H1 (cell line): Measurements from ENCODE around the gene BRIP1. TPM values are rescaled to one million over a fixed set of nuclear protein-coding genes. Genes with fewer than 3 reads are reported as not detected.

Source experiments
- CTCF ChIA-PET: fragments of 300-600 bp; sonication (Branson Sonifier 250); formaldehyde crosslinking; loops from one replicate; lab custom pipeline; 2021; ENCODE audit not compliant: partially characterized antibody; lab: Charles Lee
- POLR2A ChIA-PET: fragments of 300-600 bp; sonication (Branson Sonifier 250); formaldehyde crosslinking; loops from one replicate; lab custom pipeline; 2021; ENCODE audit warnings: inconsistent platforms; ENCODE audit not compliant: partially characterized antibody; lab: Charles Lee
- DNase-seq, 2 experiments: peaks; one replicate each; pipeline versions ENCODE4 v3.0.0 to v3.0.0-alpha.2; 2010 to 2022; ENCODE audit warnings: low spot score in 2 of 2, low read depth in 1 of 2, mixed read lengths in 1 of 2
- FAIRE-seq: peaks from 2 replicates; lab custom pipeline; 2011; peaks lifted over from hg19 to GRCh38; lab: Jason Lieb, UNC
- H2AFZ ChIP-seq: 2 replicates; pipeline ENCODE4 v1.8.1; 2012; ENCODE audit warnings: low read length, inconsistent platforms
- H2AK5ac ChIP-seq: 2 replicates; pipeline ENCODE4 v1.6.1; 2013; ENCODE audit warnings: low read depth, low read length
- H2BK120ac ChIP-seq: replicated peaks from 2 replicates; pipeline ENCODE3; 2013; ENCODE audit warnings: low read depth, low read length, inconsistent platforms
- H2BK12ac ChIP-seq: 2 replicates; pipeline ENCODE4 v1.6.1; 2013; ENCODE audit warnings: low read depth, low read length
- H2BK15ac ChIP-seq: 2 replicates; pipeline ENCODE4 v1.6.1; 2013; ENCODE audit warnings: low read length
- H2BK20ac ChIP-seq: 2 replicates; pipeline ENCODE4 v1.6.1; 2013; ENCODE audit warnings: low read length
- H2BK5ac ChIP-seq: 2 replicates; pipeline ENCODE4 v1.6.1; 2013; ENCODE audit warnings: low read depth, low read length
- H3K14ac ChIP-seq: 2 replicates; pipeline ENCODE4 v1.6.1; 2013; ENCODE audit warnings: inconsistent platforms; ENCODE audit not compliant: insufficient read length
- H3K18ac ChIP-seq: 2 replicates; pipeline ENCODE4 v1.6.1; 2013; ENCODE audit warnings: low read length; ENCODE audit errors: extremely low read depth
- H3K23ac ChIP-seq: 2 replicates; pipeline ENCODE4 v1.6.1; 2013; ENCODE audit warnings: inconsistent platforms; ENCODE audit not compliant: insufficient read length
- H3K23me2 ChIP-seq: 2 replicates; pipeline ENCODE4 v1.6.1; 2013; ENCODE audit warnings: low read depth, low read length
- H3K27ac ChIP-seq: 2 replicates; pipeline ENCODE4 v1.6.1; 2011; ENCODE audit warnings: low read depth, low read length, inconsistent platforms
- H3K27me3 ChIP-seq, 4 experiments: replicated peaks in 1 of 4; 1 replicate in 1 of 4; 2 replicates in 3 of 4; pipeline versions ENCODE4 v1.6.1 to v1.8.1; 2011 to 2013; ENCODE audit warnings: low read length in 3 of 4, mild to moderate bottlenecking in 3 of 4, inconsistent platforms in 2 of 4, mixed read lengths in 2 of 4, moderate library complexity in 1 of 4; ENCODE audit not compliant: control insufficient read depth in 3 of 4, insufficient read depth in 3 of 4; ENCODE audit errors: extremely low read depth in 1 of 4
- H3K36me3 ChIP-seq, 4 experiments: 2 replicates each; pipeline versions ENCODE4 v1.6.1 to v1.8.1; 2011 to 2013; ENCODE audit warnings: mild to moderate bottlenecking in 4 of 4, low read length in 3 of 4, moderate library complexity in 2 of 4, control low read depth in 1 of 4, inconsistent platforms in 1 of 4; ENCODE audit not compliant: insufficient read depth in 4 of 4, control insufficient read depth in 2 of 4
- H3K4ac ChIP-seq: replicated peaks from 2 replicates; pipeline ENCODE3; 2013; ENCODE audit warnings: low read length, low read depth, mixed read lengths, inconsistent platforms; ENCODE audit not compliant: insufficient read length
- H3K4me1 ChIP-seq, 4 experiments: replicated peaks in 1 of 4; 1 replicate in 1 of 4; 2 replicates in 3 of 4; pipeline versions ENCODE4 v1.6.1 to v1.8.1; 2011 to 2013; ENCODE audit warnings: low read length in 3 of 4, inconsistent platforms in 2 of 4, mixed read lengths in 1 of 4; ENCODE audit not compliant: insufficient read depth in 4 of 4, control insufficient read depth in 3 of 4
- H3K4me2 ChIP-seq, 2 experiments: 2 replicates each; pipeline versions ENCODE4 v1.6.1 to v1.8.1; 2011 to 2013; ENCODE audit warnings: low read depth in 2 of 2, low read length in 2 of 2, control low read depth in 1 of 2, inconsistent platforms in 1 of 2, mild to moderate bottlenecking in 1 of 2; ENCODE audit not compliant: insufficient read depth in 1 of 2
- H3K4me3 ChIP-seq, 4 experiments: fragments of 200-600, 300-600 bp in 1 of 4; sonication (generic), shearing (Covaris generic), sonication (Bioruptor Twin) in 1 of 4; 2 replicates each; pipeline versions ENCODE4 v1.5.1 to v1.8.1; 2011 to 2016; ENCODE audit warnings: low read length in 4 of 4, low read depth in 3 of 4, control low read depth in 2 of 4, inconsistent platforms in 2 of 4, mild to moderate bottlenecking in 2 of 4, mixed read lengths in 1 of 4, moderate library complexity in 1 of 4; ENCODE audit not compliant: insufficient read depth in 2 of 4; ENCODE audit errors: extremely low read depth in 1 of 4
- H3K56ac ChIP-seq: replicated peaks from 2 replicates; pipeline ENCODE3; 2013; ENCODE audit warnings: low read depth, mild to moderate bottlenecking, mixed read lengths, low read length, inconsistent platforms; ENCODE audit not compliant: insufficient read length
- H3K79me1 ChIP-seq: 2 replicates; pipeline ENCODE4 v1.6.1; 2013; ENCODE audit warnings: low read depth, low read length, control low read depth
- H3K79me2 ChIP-seq, 2 experiments: 2 replicates each; pipeline versions ENCODE4 v1.6.1 to v1.8.1; 2012 to 2013; ENCODE audit warnings: low read length in 2 of 2, mild to moderate bottlenecking in 2 of 2, inconsistent platforms in 1 of 2; ENCODE audit not compliant: insufficient read depth in 2 of 2, control insufficient read depth in 1 of 2
- H3K9ac ChIP-seq, 4 experiments: replicated peaks in 1 of 4; 1 replicate in 1 of 4; 2 replicates in 3 of 4; pipeline versions ENCODE4 v1.6.1 to v1.8.1; 2011 to 2013; ENCODE audit warnings: low read depth in 3 of 4, low read length in 3 of 4, control low read depth in 2 of 4, mild to moderate bottlenecking in 2 of 4, moderate library complexity in 2 of 4, inconsistent platforms in 1 of 4; ENCODE audit errors: extremely low read depth in 1 of 4
- H3K9me3 ChIP-seq, 2 experiments: 2 replicates each; pipeline versions ENCODE4 v1.6.1 to v1.8.1; 2012 to 2013; ENCODE audit warnings: mild to moderate bottlenecking in 2 of 2, moderate library complexity in 2 of 2, control low read depth in 1 of 2, inconsistent platforms in 1 of 2, low read depth in 1 of 2, low read length in 1 of 2, mixed read lengths in 1 of 2; ENCODE audit not compliant: insufficient read depth in 2 of 2
- H4K20me1 ChIP-seq, 2 experiments: replicated peaks in 1 of 2; 2 replicates each; pipeline versions ENCODE3 to v1.8.1; 2011 to 2013; ENCODE audit warnings: inconsistent platforms in 2 of 2, low read length in 2 of 2, mild to moderate bottlenecking in 1 of 2; ENCODE audit not compliant: insufficient read depth in 2 of 2, control insufficient read depth in 1 of 2
- H4K5ac ChIP-seq: 2 replicates; pipeline ENCODE4 v1.6.1; 2013; ENCODE audit warnings: low read length, low read depth, mixed read lengths, inconsistent platforms; ENCODE audit not compliant: insufficient read length
- H4K8ac ChIP-seq: 2 replicates; pipeline ENCODE4 v1.8.0; 2013; ENCODE audit warnings: mild to moderate bottlenecking, moderate library complexity, low read length, inconsistent platforms; ENCODE audit not compliant: insufficient read depth; ENCODE audit errors: extremely low read depth
- H4K91ac ChIP-seq: replicated peaks from 2 replicates; pipeline ENCODE3; 2013; ENCODE audit warnings: low read length, mixed read lengths, inconsistent platforms; ENCODE audit not compliant: insufficient read length
- ASH2L ChIP-seq: fragments of 200-600, 300-600 bp; sonication (generic); IDR thresholded peaks from one replicate; pipeline ENCODE4 v1.7.1; 2017; ENCODE audit warnings: low read length
- CHD7 ChIP-seq: fragments of 300-600 bp; sonication (generic); IDR thresholded peaks from 2 replicates; pipeline ENCODE4 v1.7.1; 2012; ENCODE audit warnings: low read length, moderate library complexity, mild to moderate bottlenecking, inconsistent platforms; ENCODE audit not compliant: insufficient replicate concordance
- polyA plus RNA-seq, 7 experiments: library from polyadenylated mRNA; depleted of rRNA in 3 of 7; stranded (reverse) in 5 of 7; unstranded in 2 of 7; fragments of >200 nt in 5 of 7; fragments of 200-250 nt in 2 of 7; gene quantifications; 1 replicate in 5 of 7; 2 replicates in 1 of 7; 4 replicates in 1 of 7; pipeline versions ENCODE4 v1.2.1 to v1.2.3, GENCODE V29; 2011 to 2013; ENCODE audit warnings: missing spikeins in 2 of 7, mixed read lengths in 2 of 7
- total RNA-seq: library from RNA; stranded (reverse); fragmentation: NEBNext Ultra II Directional; extraction: Animal tissue kit (Norgen Biotek cat#: 25700); gene quantifications from 2 replicates; pipeline ENCODE4 v1.2.1, GENCODE V29; 2021

Gene BRIP1
- total and polyA plus RNA-seq, 2 of the 8 experiments (the other 6 are each of a cell fraction or from before 2014, with no cell fraction given): 5.8 to 19.2 TPM

GRCh38 chr17:61657338-61657737, 206.0 kb downstream of the BRIP1 start:
- H3K18ac ChIP-seq: no peak overlapping the region
- ChIA-PET CTCF (no interaction called here), POLR2A (no interaction called here)
- H3K27me3 ChIP-seq: no peaks in the 10 kb centered on the region
- H3K23me2 ChIP-seq: no peaks in the 10 kb centered on the region
- no peak overlapping the region for H3K27ac ChIP-seq
- H3K14ac ChIP-seq: no peak overlapping the region
- no peak overlapping the region for H2BK12ac ChIP-seq
- no peak overlapping the region for H2AK5ac ChIP-seq
- DNase-seq: no peak
- H3K36me3 ChIP-seq: no peaks in the 10 kb centered on the region
- no peaks in the 10 kb centered on the region; a peak in 1 of 4 replicates for H3K9me3 ChIP-seq
- no peak overlapping the region for H4K5ac ChIP-seq
- H3K79me2 ChIP-seq: no peaks in the 10 kb centered on the region
- no peak overlapping the region for H2BK20ac ChIP-seq
- H3K9ac ChIP-seq: no peak overlapping the region
- no peak overlapping the region for H2BK15ac ChIP-seq
- H2BK5ac ChIP-seq: no peak overlapping the region
- H4K20me1 ChIP-seq: no peaks in the 10 kb centered on the region
- H3K4me2 ChIP-seq: no peak overlapping the region
- no peak overlapping the region for H3K4ac ChIP-seq
- H4K8ac ChIP-seq: no peak overlapping the region
- FAIRE-seq: no peak
- no peaks in the 10 kb centered on the region for H3K4me1 ChIP-seq
- H3K56ac ChIP-seq: no peak overlapping the region
- no peak overlapping the region for H3K4me3 ChIP-seq
- no peak overlapping the region for H3K23ac ChIP-seq
- no peaks in the 10 kb centered on the region for H3K79me1 ChIP-seq
- H2AFZ ChIP-seq: no peak overlapping the region
- H4K91ac ChIP-seq: no peak overlapping the region
- H2BK120ac ChIP-seq: no peak overlapping the region
- TF ChIP-seq CHD7 (no peak), ASH2L (no peak)
